Measurements from ENCODE around the gene ADD1.
A peak's percentile ranks its signal among the peaks of the same experiment; 100 is the strongest.

Gene ADD1

GRCh38 chr4:2947926-2948325 lies 104.3 kb downstream of the ADD1 start:
- no peaks in the 10 kb centered on the region for H3K79me1 ChIP-seq (ENCODE audit: low read length)
- no peak overlapping the region for H2BK5ac ChIP-seq (ENCODE audit: low read length)
- no peak overlapping the region for H3K23ac ChIP-seq (ENCODE audit: low read length)
- H3K9ac ChIP-seq (ENCODE audit: low read length): no peak overlapping the region
- peaks cover 31% of the 10 kb centered on the region for H3K36me3 ChIP-seq (ENCODE audit: control insufficient read depth, insufficient read depth, low read length)
- H2BK120ac ChIP-seq (ENCODE audit: low read depth, low read length): no peak overlapping the region
- no peak overlapping the region for H2AK5ac ChIP-seq (ENCODE audit: low read length)
- no peak overlapping the region for H3K27ac ChIP-seq (ENCODE audit: low read depth, low read length)
- no peaks in the 10 kb centered on the region for H3K27me3 ChIP-seq (ENCODE audit: insufficient read depth, low read length, poor library complexity)
- no peak for DNase-seq
- H3K4me3 ChIP-seq (ENCODE audit: low read length): no peak overlapping the region
- no peak overlapping the region for H4K5ac ChIP-seq (ENCODE audit: low read length)
- H3K4me1 ChIP-seq (ENCODE audit: control insufficient read depth, low read depth, low read length): no peaks in the 10 kb centered on the region
- H4K8ac ChIP-seq (ENCODE audit: low read depth, low read length): no peak overlapping the region
- H3K4me2 ChIP-seq (ENCODE audit: low read length): no peak overlapping the region
- no peaks in the 10 kb centered on the region for H3K79me2 ChIP-seq (ENCODE audit: control insufficient read depth, insufficient read depth, low read length)
- no peak overlapping the region for H3K18ac ChIP-seq (ENCODE audit: low read length)
- no peak overlapping the region for H2BK15ac ChIP-seq (replicated peaks; ENCODE audit: low read depth)
- WGBS (ENCODE audit: extremely low coverage, insufficient coverage, low lambda C conversion rate): no CpG with 5 or more reads among the region's 11 CpGs
- H3K4ac ChIP-seq (ENCODE audit: low read depth, low read length): no peak overlapping the region
- H3K56ac ChIP-seq (ENCODE audit: low read length): no peak overlapping the region

GRCh38 chr4:2948895-2949781 lies 105.5 kb downstream of the ADD1 start:
- no peaks in the 10 kb centered on the region for H3K4me1 ChIP-seq (ENCODE audit: control insufficient read depth, low read depth, low read length)
- H3K36me3 ChIP-seq (ENCODE audit: control insufficient read depth, insufficient read depth, low read length): peaks cover 31% of the 10 kb centered on the region
- no peak overlapping the region for H4K5ac ChIP-seq (ENCODE audit: low read length)
- H4K8ac ChIP-seq (ENCODE audit: low read depth, low read length): no peak overlapping the region
- no peak overlapping the region for H3K23ac ChIP-seq (ENCODE audit: low read length)
- H2BK15ac ChIP-seq (replicated peaks; ENCODE audit: low read depth): no peak overlapping the region
- H2AK5ac ChIP-seq (ENCODE audit: low read length): no peak overlapping the region
- H2BK120ac ChIP-seq (ENCODE audit: low read depth, low read length): no peak overlapping the region
- no peak overlapping the region for H2BK5ac ChIP-seq (ENCODE audit: low read length)
- H3K9ac ChIP-seq (ENCODE audit: low read length): no peak overlapping the region
- H3K18ac ChIP-seq (ENCODE audit: low read length): no peak overlapping the region
- H3K4ac ChIP-seq (ENCODE audit: low read depth, low read length): no peak overlapping the region
- no peak overlapping the region for H3K4me3 ChIP-seq (ENCODE audit: low read length)
- H3K79me2 ChIP-seq (ENCODE audit: control insufficient read depth, insufficient read depth, low read length): no peaks in the 10 kb centered on the region
- WGBS (ENCODE audit: extremely low coverage, insufficient coverage, low lambda C conversion rate): no CpG with 5 or more reads among the region's 14 CpGs
- H3K27ac ChIP-seq (ENCODE audit: low read depth, low read length): no peak overlapping the region
- H3K79me1 ChIP-seq (ENCODE audit: low read length): no peaks in the 10 kb centered on the region
- no peak overlapping the region for H3K56ac ChIP-seq (ENCODE audit: low read length)
- no peak overlapping the region for H3K4me2 ChIP-seq (ENCODE audit: low read length)
- no peaks in the 10 kb centered on the region for H3K27me3 ChIP-seq (ENCODE audit: insufficient read depth, low read length, poor library complexity)
- peak; percentile 62 for DNase-seq

GRCh38 chr4:2949782-2950125 lies 106.1 kb downstream of the ADD1 start:
- H3K27ac ChIP-seq (ENCODE audit: low read depth, low read length): no peak overlapping the region
- H2AK5ac ChIP-seq (ENCODE audit: low read length): no peak overlapping the region
- H2BK120ac ChIP-seq (ENCODE audit: low read depth, low read length): no peak overlapping the region
- H2BK5ac ChIP-seq (ENCODE audit: low read length): no peak overlapping the region
- peaks cover 31% of the 10 kb centered on the region for H3K36me3 ChIP-seq (ENCODE audit: control insufficient read depth, insufficient read depth, low read length)
- no peak for DNase-seq
- no peaks in the 10 kb centered on the region for H3K4me1 ChIP-seq (ENCODE audit: control insufficient read depth, low read depth, low read length)
- no peak overlapping the region for H3K9ac ChIP-seq (ENCODE audit: low read length)
- H3K79me2 ChIP-seq (ENCODE audit: control insufficient read depth, insufficient read depth, low read length): no peaks in the 10 kb centered on the region
- no peaks in the 10 kb centered on the region for H3K79me1 ChIP-seq (ENCODE audit: low read length)
- no peak overlapping the region for H3K23ac ChIP-seq (ENCODE audit: low read length)
- H3K18ac ChIP-seq (ENCODE audit: low read length): no peak overlapping the region
- H3K4me3 ChIP-seq (ENCODE audit: low read length): no peak overlapping the region
- H3K27me3 ChIP-seq (ENCODE audit: insufficient read depth, low read length, poor library complexity): no peaks in the 10 kb centered on the region
- H4K5ac ChIP-seq (ENCODE audit: low read length): no peak overlapping the region
- H3K4me2 ChIP-seq (ENCODE audit: low read length): no peak overlapping the region
- WGBS (ENCODE audit: extremely low coverage, insufficient coverage, low lambda C conversion rate): no CpG with 5 or more reads among the region's 11 CpGs
- no peak overlapping the region for H3K56ac ChIP-seq (ENCODE audit: low read length)
- no peak overlapping the region for H4K8ac ChIP-seq (ENCODE audit: low read depth, low read length)
- H3K4ac ChIP-seq (ENCODE audit: low read depth, low read length): no peak overlapping the region
- no peak overlapping the region for H2BK15ac ChIP-seq (replicated peaks; ENCODE audit: low read depth)

GRCh38 chr4:2950221-2950989 lies 106.8 kb downstream of the ADD1 start:
- WGBS (ENCODE audit: extremely low coverage, insufficient coverage, low lambda C conversion rate): no CpG with 5 or more reads among the region's 16 CpGs
- H2BK15ac ChIP-seq (replicated peaks; ENCODE audit: low read depth): no peak overlapping the region
- H3K4me1 ChIP-seq (ENCODE audit: control insufficient read depth, low read depth, low read length): no peaks in the 10 kb centered on the region
- no peak overlapping the region for H2BK120ac ChIP-seq (ENCODE audit: low read depth, low read length)
- no peak overlapping the region for H2BK5ac ChIP-seq (ENCODE audit: low read length)
- no peak for DNase-seq
- H4K5ac ChIP-seq (ENCODE audit: low read length): no peak overlapping the region
- H3K79me2 ChIP-seq (ENCODE audit: control insufficient read depth, insufficient read depth, low read length): no peaks in the 10 kb centered on the region
- no peaks in the 10 kb centered on the region for H3K79me1 ChIP-seq (ENCODE audit: low read length)
- no peak overlapping the region for H2AK5ac ChIP-seq (ENCODE audit: low read length)
- peaks cover 31% of the 10 kb centered on the region for H3K36me3 ChIP-seq (ENCODE audit: control insufficient read depth, insufficient read depth, low read length)
- H3K56ac ChIP-seq (ENCODE audit: low read length): no peak overlapping the region
- H3K4me2 ChIP-seq (ENCODE audit: low read length): no peak overlapping the region
- no peak overlapping the region for H4K8ac ChIP-seq (ENCODE audit: low read depth, low read length)
- H3K18ac ChIP-seq (ENCODE audit: low read length): no peak overlapping the region
- H3K23ac ChIP-seq (ENCODE audit: low read length): no peak overlapping the region
- no peak overlapping the region for H3K4ac ChIP-seq (ENCODE audit: low read depth, low read length)
- no peak overlapping the region for H3K27ac ChIP-seq (ENCODE audit: low read depth, low read length)
- no peak overlapping the region for H3K9ac ChIP-seq (ENCODE audit: low read length)
- H3K27me3 ChIP-seq (ENCODE audit: insufficient read depth, low read length, poor library complexity): no peaks in the 10 kb centered on the region
- no peak overlapping the region for H3K4me3 ChIP-seq (ENCODE audit: low read length)

GRCh38 chr4:2953496-2953895 lies 109.9 kb downstream of the ADD1 start:
- Histone ChIP-seq H3K4me3 (ENCODE audit: low read length) (no peak overlapping the region), H3K23ac (ENCODE audit: low read length) (no peak overlapping the region), H3K27ac (ENCODE audit: low read depth, low read length) (no peak overlapping the region), H2BK15ac (replicated peaks; ENCODE audit: low read depth) (no peak overlapping the region), H3K27me3 (ENCODE audit: insufficient read depth, low read length, poor library complexity) (no peaks in the 10 kb centered on the region), H2BK5ac (ENCODE audit: low read length) (no peak overlapping the region), H3K4me2 (ENCODE audit: low read length) (no peak overlapping the region), H4K8ac (ENCODE audit: low read depth, low read length) (no peak overlapping the region), H3K18ac (ENCODE audit: low read length) (no peak overlapping the region), H3K36me3 (ENCODE audit: control insufficient read depth, insufficient read depth, low read length) (peaks cover 23% of the 10 kb centered on the region), H3K79me1 (ENCODE audit: low read length) (peaks cover 8% of the 10 kb centered on the region), H3K56ac (ENCODE audit: low read length) (no peak overlapping the region), H3K9ac (ENCODE audit: low read length) (no peak overlapping the region), H2AK5ac (ENCODE audit: low read length) (no peak overlapping the region), H2BK120ac (ENCODE audit: low read depth, low read length) (no peak overlapping the region), H3K4ac (ENCODE audit: low read depth, low read length) (no peak overlapping the region), H3K79me2 (ENCODE audit: control insufficient read depth, insufficient read depth, low read length) (peaks cover 8% of the 10 kb centered on the region), H4K5ac (ENCODE audit: low read length) (no peak overlapping the region), H3K4me1 (ENCODE audit: control insufficient read depth, low read depth, low read length) (no peaks in the 10 kb centered on the region)
- no peak for DNase-seq
- no CpG with 5 or more reads among the region's 6 CpGs for WGBS (ENCODE audit: extremely low coverage, insufficient coverage, low lambda C conversion rate)

All from mesendoderm (in vitro differentiated cells).